ENCODE results near the gene STAB1. TPM values are rescaled to one million over a fixed set of nuclear protein-coding genes. Genes with fewer than 3 reads are reported as not detected.
A peak's percentile ranks its signal among the peaks of the same experiment; 100 is the strongest.

The STAB1 gene
- total and polyA plus RNA-seq, 2 of the 8 experiments (the other 6 are each of a cell fraction or from before 2014, with no cell fraction given): 1.0 to 1.9 TPM

DNA sequence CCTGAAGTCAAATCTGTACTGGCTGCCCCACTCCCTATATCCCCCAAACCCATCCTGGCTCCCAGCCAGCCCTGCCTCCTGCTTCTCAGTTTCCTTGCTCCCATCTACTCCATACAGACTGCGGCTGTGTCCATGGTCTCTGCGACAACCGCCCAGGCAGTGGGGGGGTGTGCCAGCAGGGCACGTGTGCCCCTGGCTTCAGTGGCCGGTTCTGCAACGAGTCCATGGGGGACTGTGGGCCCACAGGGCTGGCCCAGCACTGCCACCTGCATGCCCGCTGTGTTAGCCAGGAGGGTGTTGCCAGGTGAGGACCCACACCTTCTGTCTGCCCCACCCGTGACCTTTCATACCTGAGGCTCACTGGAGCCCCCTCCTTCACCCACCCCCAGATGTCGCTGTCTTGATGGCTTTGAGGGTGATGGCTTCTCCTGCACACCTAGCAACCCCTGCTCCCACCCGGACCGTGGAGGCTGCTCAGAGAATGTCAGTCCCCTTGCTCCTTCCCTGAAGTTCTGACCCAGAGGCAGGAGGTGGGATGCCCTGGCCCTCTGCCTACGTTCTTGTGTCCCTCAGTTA, 14.7 kb downstream of the STAB1 start (continued):
- TF ChIP-seq RAD21 (IDR thresholded peaks at IDR 0.05 in 1 of 2, conservative IDR thresholded peaks at IDR 0.05 in 1 of 2; ENCODE audit: low read depth in 2 of 2, low read length in 2 of 2) (0 out of 4 replicates have a peak, but pooled peaks of 1 of the 2 experiments have one; percentile 22), YY1 (IDR thresholded peaks at IDR 0.05; ENCODE audit: low read depth, low read length) (no peak), KDM1A (IDR thresholded peaks at IDR 0.05; ENCODE audit: borderline replicate concordance, low read length) (no peak), SP1 (IDR thresholded peaks at IDR 0.05; ENCODE audit: low read depth, low read length) (no peak), RNF2 (IDR thresholded peaks at IDR 0.05; ENCODE audit: borderline replicate concordance, low read depth, low read length, missing control alignments, poor library complexity, severe bottlenecking) (no peak), POLR2AphosphoS5 (IDR thresholded peaks at IDR 0.05; ENCODE audit: low read depth, low read length) (no peak)
- TF ChIP-seq, protein P1, sequence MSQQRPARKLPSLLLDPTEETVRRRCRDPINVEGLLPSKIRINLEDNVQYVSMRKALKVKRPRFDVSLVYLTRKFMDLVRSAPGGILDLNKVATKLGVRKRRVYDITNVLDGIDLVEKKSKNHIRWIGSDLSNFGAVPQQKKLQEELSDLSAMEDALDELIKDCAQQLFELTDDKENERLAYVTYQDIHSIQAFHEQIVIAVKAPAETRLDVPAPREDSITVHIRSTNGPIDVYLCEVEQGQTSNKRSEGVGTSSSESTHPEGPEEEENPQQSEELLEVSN (IDR thresholded peaks at IDR 0.05): no peak
